H1 (cell line): ENCODE measurements around the gene PTPN2. TPM values are rescaled to one million over a fixed set of nuclear protein-coding genes. Genes with fewer than 3 reads are reported as not detected.

ENCODE experiments used
- BACH1 ChIP-seq: IDR thresholded peaks from 2 replicates; pipeline ENCODE4 v1.6.1; 2012; ENCODE audit warnings: low read length, improper control_type of control experiment
- BRCA1 ChIP-seq: IDR thresholded peaks from 2 replicates; pipeline ENCODE4 v1.6.1; 2012; ENCODE audit warnings: low read depth, low read length, improper control_type of control experiment
- CHD7 ChIP-seq: fragments of 300-600 bp; sonication (generic); IDR thresholded peaks from 2 replicates; pipeline ENCODE4 v1.7.1; 2012; ENCODE audit warnings: low read length, moderate library complexity, mild to moderate bottlenecking, inconsistent platforms; ENCODE audit not compliant: insufficient replicate concordance
- RXRA ChIP-seq: IDR thresholded peaks from 2 replicates; pipeline ENCODE4 v1.6.1; 2011; ENCODE audit warnings: low read depth, mild to moderate bottlenecking, low read length, moderate library complexity; ENCODE audit not compliant: insufficient read depth
- TAF7 ChIP-seq: optimal IDR thresholded peaks from 2 replicates; pipeline ENCODE3; 2011; ENCODE audit warnings: low read depth, mild to moderate bottlenecking, inconsistent platforms, low read length, moderate library complexity, borderline replicate concordance
- polyA plus RNA-seq, 7 experiments: library from polyadenylated mRNA; depleted of rRNA in 3 of 7; stranded (reverse) in 5 of 7; unstranded in 2 of 7; fragments of >200 nt in 5 of 7; fragments of 200-250 nt in 2 of 7; gene quantifications; 1 replicate in 5 of 7; 2 replicates in 1 of 7; 4 replicates in 1 of 7; pipeline versions ENCODE4 v1.2.1 to v1.2.3, GENCODE V29; 2011 to 2013; ENCODE audit warnings: missing spikeins in 2 of 7, mixed read lengths in 2 of 7
- total RNA-seq: library from RNA; stranded (reverse); fragmentation: NEBNext Ultra II Directional; extraction: Animal tissue kit (Norgen Biotek cat#: 25700); gene quantifications from 2 replicates; pipeline ENCODE4 v1.2.1, GENCODE V29; 2021

The PTPN2 gene
- total and polyA plus RNA-seq, 2 of the 8 experiments (the other 6 are each of a cell fraction or from before 2014, with no cell fraction given): 16.4 to 54.0 TPM

- no peak for TF ChIP-seq CHD7
- no peak for TF ChIP-seq BRCA1
- TF ChIP-seq RXRA: no peak
- no peak for TF ChIP-seq BACH1
- no peak for TF ChIP-seq TAF7
These were observed 32.3 kb downstream of the PTPN2 start (continued) for GRCh38 chr18:12851716-12852115.
